GM23338 (cell line): ENCODE results near the gene FREM3. TPM values are rescaled to one million over a fixed set of nuclear protein-coding genes. Genes with fewer than 3 reads are reported as not detected.

Experiments
- ATAC-seq: fragments of 200-7000 bp; cut with Tn5 transposase; 3 replicates; pipeline ENCODE4 v1.9.1; 2020
- DNase-seq: peaks from one replicate; pipeline ENCODE4 v3.0.0-alpha.2; 2015; ENCODE audit warnings: low spot score
- H2AFZ ChIP-seq: fragments of 200-600 bp; sonication (generic); 2 replicates; pipeline ENCODE4 v1.8.0; 2016; ENCODE audit warnings: antibody characterized with exemption, mild to moderate bottlenecking, moderate library complexity
- H3F3A ChIP-seq: fragments of 200-600 bp; sonication (generic); replicated peaks from 2 replicates; pipeline ENCODE4 v1.8.0; 2017; ENCODE audit warnings: antibody characterized with exemption, mixed run types, low read depth
- H3K27ac ChIP-seq: fragments of 200-600 bp; sonication (generic); 2 replicates; pipeline ENCODE4 v1.6.1; 2016; ENCODE audit warnings: low read depth
- H3K27me3 ChIP-seq: fragments of 200-600 bp; sonication (generic); 2 replicates; pipeline ENCODE4 v1.8.0; 2016; ENCODE audit warnings: mild to moderate bottlenecking, mixed run types, moderate library complexity; ENCODE audit not compliant: insufficient read depth
- H3K36me3 ChIP-seq: fragments of 200-600 bp; sonication (generic); 2 replicates; pipeline ENCODE4 v1.8.0; 2016; ENCODE audit warnings: mild to moderate bottlenecking; ENCODE audit not compliant: insufficient read depth
- H3K4me1 ChIP-seq: fragments of 200-600 bp; sonication (generic); 2 replicates; pipeline ENCODE4 v1.8.0; 2016; ENCODE audit warnings: mild to moderate bottlenecking, moderate library complexity; ENCODE audit not compliant: insufficient read depth
- H3K4me2 ChIP-seq: fragments of 200-600 bp; sonication (generic); 2 replicates; pipeline ENCODE4 v1.7.1; 2017; ENCODE audit warnings: mixed run types
- H3K4me3 ChIP-seq: fragments of 200-600 bp; sonication (generic); 2 replicates; pipeline ENCODE4 v1.6.1; 2016; ENCODE audit warnings: mixed run types
- H3K79me2 ChIP-seq: fragments of 200-600 bp; sonication (generic); replicated peaks from 2 replicates; pipeline ENCODE4 v1.8.0; 2017; ENCODE audit warnings: mild to moderate bottlenecking; ENCODE audit not compliant: insufficient read depth
- H3K9me2 ChIP-seq: fragments of 200-600 bp; sonication (generic); 2 replicates; pipeline ENCODE4 v1.8.0; 2017; ENCODE audit not compliant: insufficient read depth
- H4K20me1 ChIP-seq: fragments of 200-600 bp; sonication (generic); replicated peaks from 2 replicates; pipeline ENCODE4 v1.8.0; 2017; ENCODE audit warnings: mild to moderate bottlenecking; ENCODE audit not compliant: insufficient read depth
- H3K27ac Mint-ChIP-seq: 2 replicates; pipeline ENCODE4 v1.8.0; 2020; ENCODE audit warnings: inconsistent platforms, mild to moderate bottlenecking, moderate library complexity, mixed read lengths
- H3K27me3 Mint-ChIP-seq: 3 replicates; pipeline ENCODE4 v1.8.0; 2022; ENCODE audit warnings: low read depth, mild to moderate bottlenecking, moderate library complexity, mixed read lengths, inconsistent platforms; ENCODE audit not compliant: insufficient read depth, poor library complexity
- H3K36me3 Mint-ChIP-seq: 3 replicates; pipeline ENCODE4 v1.8.0; 2021; ENCODE audit warnings: low read depth, mild to moderate bottlenecking, inconsistent platforms, moderate library complexity, mixed read lengths
- H3K4me1 Mint-ChIP-seq: 3 replicates; pipeline ENCODE4 v1.8.0; 2020; ENCODE audit warnings: mild to moderate bottlenecking, inconsistent platforms, mixed read lengths
- H3K4me3 Mint-ChIP-seq: 3 replicates; pipeline ENCODE4 v1.8.0; 2021; ENCODE audit warnings: moderate library complexity, mild to moderate bottlenecking, inconsistent platforms, mixed read lengths
- H3K9me3 Mint-ChIP-seq: 3 replicates; pipeline ENCODE4 v1.8.0; 2020; ENCODE audit warnings: moderate library complexity, mild to moderate bottlenecking, inconsistent platforms, mixed read lengths
- CTCF ChIP-seq, 2 experiments: fragments of 200-600 bp in 1 of 2; sonication (generic) in 1 of 2; conservative IDR thresholded peaks; 2 replicates each; pipeline versions ENCODE4 v1.5.1 to v1.6.1; 2016 to 2017; ENCODE audit warnings: antibody characterized with exemption in 2 of 2, low read depth in 2 of 2, mild to moderate bottlenecking in 2 of 2, moderate library complexity in 1 of 2
- ETS1 ChIP-seq: IDR thresholded peaks from 2 replicates; pipeline ENCODE4 v1.6.1; 2016; ENCODE audit warnings: antibody characterized with exemption
- EZH2 ChIP-seq: fragments of 200-600 bp; sonication (generic); IDR thresholded peaks from one replicate; pipeline ENCODE4 v1.8.0; 2017; ENCODE audit warnings: antibody characterized with exemption, mild to moderate bottlenecking, low read depth; ENCODE audit not compliant: unreplicated experiment
- NANOG ChIP-seq: IDR thresholded peaks from 2 replicates; pipeline ENCODE4 v1.6.1; 2016; ENCODE audit warnings: antibody characterized with exemption, borderline replicate concordance
- ZNF114 ChIP-seq: fragments of 250-450 bp; sonication (Bioruptor Pico); IDR thresholded peaks from 2 replicates; pipeline ENCODE4 v1.5.0; 2020; ENCODE audit warnings: mild to moderate bottlenecking, moderate library complexity
- ZNF331 ChIP-seq: fragments of 250-450 bp; sonication (Bioruptor Pico); IDR thresholded peaks from 2 replicates; pipeline ENCODE4 v1.5.0; 2020; ENCODE audit warnings: low read depth, mild to moderate bottlenecking, moderate library complexity
- polyA plus RNA-seq: library from polyadenylated mRNA; unstranded; fragments of >200 nt; fragmentation: Nextera tagmentation; extraction: Ambion mirVana; gene quantifications from 2 replicates; pipeline ENCODE4 v1.2.1, GENCODE V29; 2016
- total RNA-seq: library from RNA; depleted of rRNA; stranded (reverse); fragments of >200 nt; shearing (Covaris generic); gene quantifications from 2 replicates; pipeline ENCODE4 v1.2.3, GENCODE V29; 2014
- TF ChIP-seq, protein P1 (sequence below): fragments of 250-450 bp; sonication (Bioruptor Pico); IDR thresholded peaks from 2 replicates; pipeline ENCODE4 v1.5.0; 2020; ENCODE audit warnings: mild to moderate bottlenecking, moderate library complexity

The FREM3 gene
- total and polyA plus RNA-seq, 2 experiments from 2014 or later = 0.03 to 0.07 TPM

- Histone ChIP-seq H3K9me2 (0 out of 2 replicates have a peak, but pooled peaks cover 3% of the 10 kb centered on the region), H3K4me1 (no peaks in the 10 kb centered on the region), H3K79me2 (no peaks in the 10 kb centered on the region), H3F3A (no peaks in the 10 kb centered on the region), H3K27ac (no peak overlapping the region), H3K4me3 (no peak overlapping the region), H2AFZ (no peak overlapping the region), H3K4me2 (no peak overlapping the region), H4K20me1 (no peaks in the 10 kb centered on the region), H3K36me3 (no peaks in the 10 kb centered on the region), H3K27me3 (no peaks in the 10 kb centered on the region)
- H3K27me3 Mint-ChIP-seq = peaks cover 5% of the 10 kb centered on the region
- no peak overlapping the region for H3K27ac Mint-ChIP-seq
- H3K9me3 Mint-ChIP-seq = no peaks in the 10 kb centered on the region
- TF ChIP-seq ZNF331 (CRISPR knock-in tag) (no peak), CTCF (conservative IDR thresholded peaks at IDR 0.05; ENCODE audit: low read depth in 2 of 2) (no peak), EZH2 (no peak), ETS1 (no peak), ZNF114 (CRISPR knock-in tag) (no peak), NANOG (no peak)
- TF ChIP-seq, protein P1, sequence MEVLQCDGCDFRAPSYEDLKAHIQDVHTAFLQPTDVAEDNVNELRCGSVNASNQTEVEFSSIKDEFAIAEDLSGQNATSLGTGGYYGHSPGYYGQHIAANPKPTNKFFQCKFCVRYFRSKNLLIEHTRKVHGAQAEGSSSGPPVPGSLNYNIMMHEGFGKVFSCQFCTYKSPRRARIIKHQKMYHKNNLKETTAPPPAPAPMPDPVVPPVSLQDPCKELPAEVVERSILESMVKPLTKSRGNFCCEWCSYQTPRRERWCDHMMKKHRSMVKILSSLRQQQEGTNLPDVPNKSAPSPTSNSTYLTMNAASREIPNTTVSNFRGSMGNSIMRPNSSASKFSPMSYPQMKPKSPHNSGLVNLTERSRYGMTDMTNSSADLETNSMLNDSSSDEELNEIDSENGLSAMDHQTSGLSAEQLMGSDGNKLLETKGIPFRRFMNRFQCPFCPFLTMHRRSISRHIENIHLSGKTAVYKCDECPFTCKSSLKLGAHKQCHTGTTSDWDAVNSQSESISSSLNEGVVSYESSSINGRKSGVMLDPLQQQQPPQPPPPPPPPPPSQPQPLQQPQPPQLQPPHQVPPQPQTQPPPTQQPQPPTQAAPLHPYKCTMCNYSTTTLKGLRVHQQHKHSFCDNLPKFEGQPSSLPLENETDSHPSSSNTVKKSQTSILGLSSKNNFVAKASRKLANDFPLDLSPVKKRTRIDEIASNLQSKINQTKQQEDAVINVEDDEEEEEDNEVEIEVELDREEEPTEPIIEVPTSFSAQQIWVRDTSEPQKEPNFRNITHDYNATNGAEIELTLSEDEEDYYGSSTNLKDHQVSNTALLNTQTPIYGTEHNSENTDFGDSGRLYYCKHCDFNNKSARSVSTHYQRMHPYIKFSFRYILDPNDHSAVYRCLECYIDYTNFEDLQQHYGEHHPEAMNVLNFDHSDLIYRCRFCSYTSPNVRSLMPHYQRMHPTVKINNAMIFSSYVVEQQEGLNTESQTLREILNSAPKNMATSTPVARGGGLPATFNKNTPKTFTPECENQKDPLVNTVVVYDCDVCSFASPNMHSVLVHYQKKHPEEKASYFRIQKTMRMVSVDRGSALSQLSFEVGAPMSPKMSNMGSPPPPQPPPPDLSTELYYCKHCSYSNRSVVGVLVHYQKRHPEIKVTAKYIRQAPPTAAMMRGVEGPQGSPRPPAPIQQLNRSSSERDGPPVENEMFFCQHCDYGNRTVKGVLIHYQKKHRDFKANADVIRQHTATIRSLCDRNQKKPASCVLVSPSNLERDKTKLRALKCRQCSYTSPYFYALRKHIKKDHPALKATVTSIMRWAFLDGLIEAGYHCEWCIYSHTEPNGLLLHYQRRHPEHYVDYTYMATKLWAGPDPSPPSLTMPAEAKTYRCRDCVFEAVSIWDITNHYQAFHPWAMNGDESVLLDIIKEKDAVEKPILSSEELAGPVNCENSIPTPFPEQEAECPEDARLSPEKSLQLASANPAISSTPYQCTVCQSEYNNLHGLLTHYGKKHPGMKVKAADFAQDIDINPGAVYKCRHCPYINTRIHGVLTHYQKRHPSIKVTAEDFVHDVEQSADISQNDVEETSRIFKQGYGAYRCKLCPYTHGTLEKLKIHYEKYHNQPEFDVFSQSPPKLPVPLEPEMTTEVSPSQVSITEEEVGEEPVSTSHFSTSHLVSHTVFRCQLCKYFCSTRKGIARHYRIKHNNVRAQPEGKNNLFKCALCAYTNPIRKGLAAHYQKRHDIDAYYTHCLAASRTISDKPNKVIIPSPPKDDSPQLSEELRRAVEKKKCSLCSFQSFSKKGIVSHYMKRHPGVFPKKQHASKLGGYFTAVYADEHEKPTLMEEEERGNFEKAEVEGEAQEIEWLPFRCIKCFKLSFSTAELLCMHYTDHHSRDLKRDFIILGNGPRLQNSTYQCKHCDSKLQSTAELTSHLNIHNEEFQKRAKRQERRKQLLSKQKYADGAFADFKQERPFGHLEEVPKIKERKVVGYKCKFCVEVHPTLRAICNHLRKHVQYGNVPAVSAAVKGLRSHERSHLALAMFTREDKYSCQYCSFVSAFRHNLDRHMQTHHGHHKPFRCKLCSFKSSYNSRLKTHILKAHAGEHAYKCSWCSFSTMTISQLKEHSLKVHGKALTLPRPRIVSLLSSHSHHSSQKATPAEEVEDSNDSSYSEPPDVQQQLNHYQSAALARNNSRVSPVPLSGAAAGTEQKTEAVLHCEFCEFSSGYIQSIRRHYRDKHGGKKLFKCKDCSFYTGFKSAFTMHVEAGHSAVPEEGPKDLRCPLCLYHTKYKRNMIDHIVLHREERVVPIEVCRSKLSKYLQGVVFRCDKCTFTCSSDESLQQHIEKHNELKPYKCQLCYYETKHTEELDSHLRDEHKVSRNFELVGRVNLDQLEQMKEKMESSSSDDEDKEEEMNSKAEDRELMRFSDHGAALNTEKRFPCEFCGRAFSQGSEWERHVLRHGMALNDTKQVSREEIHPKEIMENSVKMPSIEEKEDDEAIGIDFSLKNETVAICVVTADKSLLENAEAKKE (CRISPR knock-in tag) = no peak
- no peaks in the 10 kb centered on the region for H3K36me3 Mint-ChIP-seq
- DNase-seq = no peak
- H3K4me1 Mint-ChIP-seq = no peaks in the 10 kb centered on the region
- no peak for ATAC-seq
- no peak overlapping the region for H3K4me3 Mint-ChIP-seq
Measured at GRCh38 chr4:143625632-143626031, 74.8 kb downstream of the FREM3 start.
